GM12878 (cell line): ENCODE results near the gene USP9X. TPM values are rescaled to one million over a fixed set of nuclear protein-coding genes. Genes with fewer than 3 reads are reported as not detected.

Experiments used
- IKZF2 ChIP-seq, 2 experiments: fragments of 450-650 bp; IDR thresholded peaks; 2 replicates each; pipeline ENCODE4 v1.6.1; 2017; ENCODE audit warnings: mild to moderate bottlenecking in 2 of 2, moderate library complexity in 2 of 2
- KLF5 ChIP-seq: fragments of 450-650 bp; IDR thresholded peaks from 2 replicates; pipeline ENCODE4 v1.6.1; 2014; ENCODE audit warnings: mild to moderate bottlenecking; ENCODE audit not compliant: partially characterized antibody
- RAD21 ChIP-seq: IDR thresholded peaks from 2 replicates; pipeline ENCODE4 v1.6.1; 2011; ENCODE audit warnings: mild to moderate bottlenecking, low read depth, low read length, moderate library complexity; ENCODE audit not compliant: insufficient read depth
- SMC3 ChIP-seq: IDR thresholded peaks from 2 replicates; pipeline ENCODE4 v1.6.1; 2011; ENCODE audit warnings: low read length, improper control_type of control experiment, borderline replicate concordance
- polyA plus RNA-seq, 11 experiments: library from polyadenylated mRNA; depleted of rRNA in 4 of 11; unstranded in 6 of 11; stranded (reverse) in 5 of 11; fragments of >200 nt; fragmentation: Nextera tagmentation in 4 of 11; fragmentation: Illumina TruSeq in 1 of 11; extraction: Ambion mirVana in 4 of 11; extraction: Trizol in 1 of 11; gene quantifications; 1 replicate in 1 of 11; 2 replicates in 10 of 11; pipeline versions ENCODE4 v1.2.1 to v1.2.3, GENCODE V29; 2011 to 2016; ENCODE audit warnings: inconsistent platforms in 2 of 11, missing spikeins in 2 of 11, low read depth in 1 of 11
- total RNA-seq, 4 experiments: library from RNA; depleted of rRNA in 3 of 4; stranded (reverse); fragments of >200 nt in 3 of 4; fragmentation: Illumina TruSeq in 1 of 4; extraction: Trizol in 1 of 4; gene quantifications; 2 replicates each; pipeline versions ENCODE4 v1.2.1 to v1.2.3, GENCODE V29; 2013 to 2021
- TF ChIP-seq, protein P1 (sequence below): fragments of 450-650 bp; IDR thresholded peaks from 2 replicates; pipeline ENCODE4 v1.6.1; 2017; ENCODE audit warnings: mild to moderate bottlenecking, moderate library complexity
- TF ChIP-seq, protein P2 (sequence below): fragments of 150-350 bp; IDR thresholded peaks from 2 replicates; pipeline ENCODE4 v1.6.1; 2016; ENCODE audit warnings: low read depth, low read length

USP9X gene
- total and polyA plus RNA-seq, 10 of the 15 experiments (the other 5 are each of a cell fraction or from before 2014, with no cell fraction given) = 9.3 to 61.6 (median 31.7) TPM

DNA sequence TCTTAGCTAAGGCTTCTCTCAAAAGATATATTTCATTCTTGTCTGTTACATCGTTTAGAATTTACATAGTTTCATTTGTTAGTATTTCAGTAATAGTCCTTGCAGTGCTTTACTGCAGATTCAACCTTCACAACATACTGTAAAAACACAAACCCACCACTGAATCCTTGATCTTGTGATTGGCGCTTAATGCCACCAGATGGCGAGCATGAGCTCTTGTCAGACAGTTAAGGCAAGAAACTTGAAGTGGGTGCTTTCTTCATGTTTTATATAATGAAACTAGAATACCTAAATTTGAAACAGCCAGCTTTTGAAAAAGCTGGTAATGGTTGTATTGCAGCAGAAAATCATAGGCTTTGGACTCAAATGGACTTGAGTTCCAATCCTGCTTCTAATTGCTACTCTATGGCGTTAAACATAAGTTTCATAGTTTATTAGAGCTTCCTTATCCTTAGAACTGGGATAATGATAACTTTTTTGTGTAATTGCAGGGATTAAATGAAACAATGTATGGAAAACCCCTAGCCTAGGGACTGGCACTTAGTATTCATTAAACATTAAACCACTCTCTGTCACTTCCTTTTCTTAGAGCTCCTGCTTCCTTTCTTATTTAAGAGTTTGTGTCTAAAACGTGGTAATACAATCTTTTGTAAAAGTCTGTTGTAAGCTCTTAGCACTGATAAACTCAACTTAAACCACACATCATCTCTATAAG, 95.1 kb downstream of the USP9X start (continued):
- TF ChIP-seq, protein P1, sequence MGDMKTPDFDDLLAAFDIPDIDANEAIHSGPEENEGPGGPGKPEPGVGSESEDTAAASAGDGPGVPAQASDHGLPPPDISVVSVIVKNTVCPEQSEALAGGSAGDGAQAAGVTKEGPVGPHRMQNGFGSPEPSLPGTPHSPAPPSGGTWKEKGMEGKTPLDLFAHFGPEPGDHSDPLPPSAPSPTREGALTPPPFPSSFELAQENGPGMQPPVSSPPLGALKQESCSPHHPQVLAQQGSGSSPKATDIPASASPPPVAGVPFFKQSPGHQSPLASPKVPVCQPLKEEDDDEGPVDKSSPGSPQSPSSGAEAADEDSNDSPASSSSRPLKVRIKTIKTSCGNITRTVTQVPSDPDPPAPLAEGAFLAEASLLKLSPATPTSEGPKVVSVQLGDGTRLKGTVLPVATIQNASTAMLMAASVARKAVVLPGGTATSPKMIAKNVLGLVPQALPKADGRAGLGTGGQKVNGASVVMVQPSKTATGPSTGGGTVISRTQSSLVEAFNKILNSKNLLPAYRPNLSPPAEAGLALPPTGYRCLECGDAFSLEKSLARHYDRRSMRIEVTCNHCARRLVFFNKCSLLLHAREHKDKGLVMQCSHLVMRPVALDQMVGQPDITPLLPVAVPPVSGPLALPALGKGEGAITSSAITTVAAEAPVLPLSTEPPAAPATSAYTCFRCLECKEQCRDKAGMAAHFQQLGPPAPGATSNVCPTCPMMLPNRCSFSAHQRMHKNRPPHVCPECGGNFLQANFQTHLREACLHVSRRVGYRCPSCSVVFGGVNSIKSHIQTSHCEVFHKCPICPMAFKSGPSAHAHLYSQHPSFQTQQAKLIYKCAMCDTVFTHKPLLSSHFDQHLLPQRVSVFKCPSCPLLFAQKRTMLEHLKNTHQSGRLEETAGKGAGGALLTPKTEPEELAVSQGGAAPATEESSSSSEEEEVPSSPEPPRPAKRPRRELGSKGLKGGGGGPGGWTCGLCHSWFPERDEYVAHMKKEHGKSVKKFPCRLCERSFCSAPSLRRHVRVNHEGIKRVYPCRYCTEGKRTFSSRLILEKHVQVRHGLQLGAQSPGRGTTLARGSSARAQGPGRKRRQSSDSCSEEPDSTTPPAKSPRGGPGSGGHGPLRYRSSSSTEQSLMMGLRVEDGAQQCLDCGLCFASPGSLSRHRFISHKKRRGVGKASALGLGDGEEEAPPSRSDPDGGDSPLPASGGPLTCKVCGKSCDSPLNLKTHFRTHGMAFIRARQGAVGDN = no peak
- TF ChIP-seq KLF5 = no peak
- TF ChIP-seq, protein P2, sequence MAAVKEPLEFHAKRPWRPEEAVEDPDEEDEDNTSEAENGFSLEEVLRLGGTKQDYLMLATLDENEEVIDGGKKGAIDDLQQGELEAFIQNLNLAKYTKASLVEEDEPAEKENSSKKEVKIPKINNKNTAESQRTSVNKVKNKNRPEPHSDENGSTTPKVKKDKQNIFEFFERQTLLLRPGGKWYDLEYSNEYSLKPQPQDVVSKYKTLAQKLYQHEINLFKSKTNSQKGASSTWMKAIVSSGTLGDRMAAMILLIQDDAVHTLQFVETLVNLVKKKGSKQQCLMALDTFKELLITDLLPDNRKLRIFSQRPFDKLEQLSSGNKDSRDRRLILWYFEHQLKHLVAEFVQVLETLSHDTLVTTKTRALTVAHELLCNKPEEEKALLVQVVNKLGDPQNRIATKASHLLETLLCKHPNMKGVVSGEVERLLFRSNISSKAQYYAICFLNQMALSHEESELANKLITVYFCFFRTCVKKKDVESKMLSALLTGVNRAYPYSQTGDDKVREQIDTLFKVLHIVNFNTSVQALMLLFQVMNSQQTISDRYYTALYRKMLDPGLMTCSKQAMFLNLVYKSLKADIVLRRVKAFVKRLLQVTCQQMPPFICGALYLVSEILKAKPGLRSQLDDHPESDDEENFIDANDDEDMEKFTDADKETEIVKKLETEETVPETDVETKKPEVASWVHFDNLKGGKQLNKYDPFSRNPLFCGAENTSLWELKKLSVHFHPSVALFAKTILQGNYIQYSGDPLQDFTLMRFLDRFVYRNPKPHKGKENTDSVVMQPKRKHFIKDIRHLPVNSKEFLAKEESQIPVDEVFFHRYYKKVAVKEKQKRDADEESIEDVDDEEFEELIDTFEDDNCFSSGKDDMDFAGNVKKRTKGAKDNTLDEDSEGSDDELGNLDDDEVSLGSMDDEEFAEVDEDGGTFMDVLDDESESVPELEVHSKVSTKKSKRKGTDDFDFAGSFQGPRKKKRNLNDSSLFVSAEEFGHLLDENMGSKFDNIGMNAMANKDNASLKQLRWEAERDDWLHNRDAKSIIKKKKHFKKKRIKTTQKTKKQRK = no peak
- peak; percentile 90 for TF ChIP-seq SMC3
- peak; percentile 38 to 48; a peak in 2 of 4 replicates for TF ChIP-seq IKZF2 (IDR thresholded peaks at IDR 0.05)
- TF ChIP-seq RAD21 = peak; percentile 84
